ENCODE data around the gene INPP5D.

DNA sequence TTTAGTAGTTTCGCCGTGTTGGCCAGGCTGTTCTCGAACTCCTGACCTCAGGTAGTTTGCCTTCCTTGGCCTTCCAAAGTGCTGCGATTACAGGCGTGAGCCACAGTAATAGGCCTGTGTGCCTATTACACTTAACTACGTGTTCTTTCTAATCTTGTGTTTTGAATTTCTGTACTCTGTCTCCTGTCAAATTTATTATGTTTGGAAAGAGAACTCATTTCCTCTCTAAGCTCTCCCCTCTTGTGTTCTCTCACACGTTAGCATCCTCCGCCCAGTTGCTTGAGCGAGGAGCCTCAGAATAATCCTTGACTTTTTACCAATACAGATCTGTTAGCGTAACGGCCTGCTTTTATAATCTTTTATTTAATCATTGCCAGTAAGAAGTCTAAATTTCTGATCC, 195.0 kb downstream of the INPP5D start:
- TF ChIP-seq POLR2AphosphoS5 (IDR thresholded peaks at IDR 0.05; ENCODE audit: low read depth, low read length) = no peak
- TF ChIP-seq POLR2A (IDR thresholded peaks at IDR 0.05; ENCODE audit: low read depth, low read length) = no peak
